Heart right ventricle (tissue), 16 donors: ENCODE data around the gene BATF3. TPM values are rescaled to one million over a fixed set of nuclear protein-coding genes. Genes with fewer than 3 reads are reported as not detected.
A peak's percentile ranks its signal among the peaks of the same experiment; 100 is the strongest.

ENCODE experiments used
- ATAC-seq, 8 donors: fragments of 200-7000 bp; cut with Tn5 transposase; one replicate each; pipeline ENCODE4 v1.9.1; 2020; ENCODE audit warnings: mild to moderate bottlenecking in 8 of 8, moderate library complexity in 8 of 8, moderate number of reproducible peaks in 1 of 8
- DNase-seq, 2 donors: peaks; one replicate each; pipeline ENCODE4 v3.0.0-alpha.2; 2020
- H3K27ac ChIP-seq, 10 donors: fragments of 200-600 bp; sonication (generic) in 2 of 10; one replicate each; pipeline versions ENCODE4 v1.5.0 to v1.8.0; 2020 to 2022; ENCODE audit warnings: mild to moderate bottlenecking in 3 of 10
- H3K27me3 ChIP-seq, 7 donors: fragments of 200-600 bp; one replicate each; pipeline ENCODE4 v1.8.0; 2021 to 2022; ENCODE audit warnings: mild to moderate bottlenecking in 2 of 7
- H3K36me3 ChIP-seq, 9 donors: fragments of 200-600 bp; sonication (generic) in 1 of 9; one replicate each; pipeline versions ENCODE4 v1.5.0 to v1.8.0; 2020 to 2022; ENCODE audit warnings: mild to moderate bottlenecking in 2 of 9
- H3K4me1 ChIP-seq, 9 donors: fragments of 200-600 bp; sonication (generic) in 1 of 9; one replicate each; pipeline versions ENCODE4 v1.5.0 to v1.8.0; 2020 to 2022; ENCODE audit warnings: mild to moderate bottlenecking in 4 of 9
- H3K4me3 ChIP-seq, 10 donors: fragments of 200-600 bp; sonication (generic) in 2 of 10; one replicate each; pipeline versions ENCODE4 v1.5.0 to v1.8.0; 2020 to 2022; ENCODE audit warnings: mild to moderate bottlenecking in 7 of 10, moderate library complexity in 2 of 10
- H3K9me3 ChIP-seq, 11 donors: fragments of 200-600 bp in 10 of 11; sonication (generic) in 2 of 11; one replicate each; pipeline versions ENCODE4 v1.5.0 to v1.8.0; 2013 to 2022; ENCODE audit warnings: mild to moderate bottlenecking in 2 of 11, control low read depth in 1 of 11, moderate library complexity in 1 of 11
- CTCF ChIP-seq, 9 donors: fragments of 200-600 bp; sonication (generic) in 2 of 9; IDR thresholded peaks; one replicate each; pipeline versions ENCODE4 v1.5.0 to v1.8.0; 2021 to 2022; ENCODE audit warnings: antibody characterized with exemption in 9 of 9, mild to moderate bottlenecking in 5 of 9, moderate library complexity in 1 of 9
- WGBS, 2 donors: extraction: QIAGEN DNeasy Blood & Tissue Kit; methylation state at CpG; one replicate each; pipeline ENCODE4 v1.1.7; 2013; ENCODE audit warnings: inconsistent platforms in 1 of 2; 5-methylcytosine and 5-hydroxymethylcytosine counted together
- intact Hi-C, 10 donors: fragments of 100-400 bp; cut with DNase I; formaldehyde crosslinking; loops; one replicate each; pipeline versions ENCODE4 v1.11.1 to v1.14.2; 2022
- polyA plus RNA-seq, 2 donors: library from polyadenylated mRNA; stranded (reverse); fragments of 200-250 nt; gene quantifications; one replicate each; pipeline ENCODE4 v1.2.3, GENCODE V29; 2013
- total RNA-seq, 10 donors: library from RNA; stranded (reverse); fragmentation: NEBNext Ultra II Directional in 3 of 10; extraction: Animal tissue kit (Norgen Biotek cat#: 25700) in 3 of 10; gene quantifications; one replicate each; pipeline versions ENCODE4 v1.2.1 to v1.2.4, GENCODE V29; 2021 to 2023
- donor health status: Arrhythmogenic right ventricular cardiomyopathy.
- donor health status: ischemic (EF 13 %, LVEDD 7.1; RV severe dilation, severe dysfunction).
- donor health status: healthy with polysubstance abuse.
- donor health status: DM: no; HTN: yes; CAD: no.
- donor health status: DM: no; HTN: no; CAD: no.
- donor health status: ischemic (EF 25% LVEDD 6.9; RV normal size, moderate dysfunction).
- donor health status: ischemic (EF 25% LVEDD 5.7; RV mildly dilated, moderate dysfunction).
- donor health status: healthy.
- donor health status: DM: yes; HTN: yes; CAD: no.
- donor health status: Ischemic cardiomyopathy.
- donor health status: ischemic (EF 35%, LVEDD 5.7; RV mildly dilated, moderate dysfunction).
- donor health status: nonischemic (EF 11% LVEDD 7.7; RV severe dilation, severe dysfunction).
- donor health status: DM: yes; HTN: yes; CAD: no.
- donor health status: PGD.
- donor health status: ischemic (EF 29% LVEDD 5.4; RV normal size, mild dysfunction).
- donor health status: nonischemic (EF 23%, LVEDD 6.1; RV moderate dilation, normal function).

BATF3 gene
- total and polyA plus RNA-seq, 12 donors, result 0.28 to 7.0 (median 1.1) TPM

GRCh38 chr1:212677136-212677535 is 22.5 kb downstream of the BATF3 start:
- ATAC-seq, result no peak
- H3K27ac ChIP-seq, result no peak overlapping the region
- WGBS, 2 donors, result 81 to 84% methylated on average over 4 of the region's 4 CpGs
- H3K9me3 ChIP-seq, result no peaks in the 10 kb centered on the region
- H3K4me3 ChIP-seq, result no peak overlapping the region
- peaks cover 0 to 3% (median 0%) of the 10 kb centered on the region in 7 donors for H3K27me3 ChIP-seq
- no peak for TF ChIP-seq CTCF (IDR thresholded peaks at IDR 0.05)
- no peak for DNase-seq
- no peaks in the 10 kb centered on the region for H3K36me3 ChIP-seq
- intact Hi-C loops, result no loop called here
- H3K4me1 ChIP-seq, result peaks cover 0 to 20% (median 0%) of the 10 kb centered on the region in 9 donors

- WGBS, 2 donors, result 90 to 92% methylated on average over 3 of the region's 3 CpGs
Observed at GRCh38 chr1:212675675-212676074, 24.0 kb downstream of the BATF3 start.

GRCh38 chr1:212674872-212675271 is 24.8 kb downstream of the BATF3 start:
- Histone ChIP-seq H3K9me3 (no peaks in the 10 kb centered on the region), H3K4me1 (peaks cover 0 to 32% (median 0%) of the 10 kb centered on the region in 9 donors), H3K36me3 (no peaks in the 10 kb centered on the region), H3K4me3 (no peak overlapping the region), H3K27me3 (peaks cover 0 to 3% (median 0%) of the 10 kb centered on the region in 7 donors), H3K27ac (no peak overlapping the region)
- 97 to 98% methylated on average over 3 of the region's 3 CpGs for WGBS, 2 donors
- ATAC-seq (no peak), DNase-seq (no peak)
- no peak for TF ChIP-seq CTCF (IDR thresholded peaks at IDR 0.05)
- intact Hi-C loops, result no loop called here

More at GRCh38 chr1:212675675-212676074, 24.0 kb downstream of the BATF3 start:
- no peak for TF ChIP-seq CTCF (IDR thresholded peaks at IDR 0.05)
- ATAC-seq (no peak), DNase-seq (no peak)
- peaks cover 0 to 26% (median 0%) of the 10 kb centered on the region in 9 donors for H3K4me1 ChIP-seq
- no peaks in the 10 kb centered on the region for H3K36me3 ChIP-seq
- peaks cover 0 to 3% (median 0%) of the 10 kb centered on the region in 7 donors for H3K27me3 ChIP-seq
- H3K4me3 ChIP-seq, result no peak overlapping the region
- H3K9me3 ChIP-seq, result no peaks in the 10 kb centered on the region
- H3K27ac ChIP-seq, result no peak overlapping the region
- intact Hi-C loops, result no loop called here

- intact Hi-C loops, result no loop called here
- H3K4me1 ChIP-seq, result peaks cover 0 to 52% (median 23%) of the 10 kb centered on the region in 9 donors
- no peak overlapping the region for H3K4me3 ChIP-seq
- H3K36me3 ChIP-seq, result no peaks in the 10 kb centered on the region
- H3K9me3 ChIP-seq, result no peaks in the 10 kb centered on the region
- DNase-seq, result peak in 1 of 2 donors; percentile 32
- peaks cover 0 to 3% (median 0%) of the 10 kb centered on the region in 7 donors for H3K27me3 ChIP-seq
- WGBS, 2 donors, result 51 to 54% methylated on average over 12 of the region's 12 CpGs
- peak overlapping the region in 1 of 10 donors; percentile 46 for H3K27ac ChIP-seq
- no peak for TF ChIP-seq CTCF (IDR thresholded peaks at IDR 0.05)
- ATAC-seq, result peak in 6 of 8 donors; percentile 20 to 60 (median 36)
Observed at GRCh38 chr1:212671342-212672031, 28.2 kb downstream of the BATF3 start.
